Measurements from ENCODE around the gene UVRAG. TPM values are rescaled to one million over a fixed set of nuclear protein-coding genes. Genes with fewer than 3 reads are reported as not detected.
"Not testable (repeated sequence)": the region's sequence is repeated elsewhere in the genome, so short reads cannot be mapped to it uniquely, and the experiment has no call there.

Gene UVRAG
- polyA plus RNA-seq, 3 donors: 15.6 to 17.3 (median 16.7) TPM

DNA sequence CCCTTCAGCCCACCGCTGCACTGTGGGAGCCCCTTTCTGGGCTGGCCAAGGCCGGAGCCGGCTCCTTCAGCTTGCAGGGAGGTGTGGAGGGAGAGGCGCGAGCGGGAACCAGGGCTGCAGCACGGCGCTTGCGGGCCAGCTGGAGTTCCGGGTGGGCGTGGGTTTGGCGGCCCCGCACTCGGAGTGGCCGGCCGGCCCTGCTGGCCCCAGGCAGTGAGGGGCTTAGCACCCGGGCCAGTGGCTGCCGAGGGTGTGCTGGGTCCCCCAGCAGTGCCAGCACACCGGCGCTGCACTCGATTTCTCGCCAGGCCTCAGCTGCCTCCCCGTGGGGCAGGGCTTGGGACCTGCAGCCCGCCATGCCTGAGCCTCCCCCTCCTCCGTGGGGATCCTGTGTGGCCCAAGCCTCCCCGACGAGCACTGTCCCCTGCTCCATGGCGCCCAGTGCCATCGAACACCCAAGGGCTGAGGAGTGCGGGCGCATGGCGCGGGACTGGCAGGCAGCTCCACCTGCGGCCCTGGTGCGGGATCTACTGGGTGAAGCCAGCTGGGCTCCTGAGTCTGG lies 245.5 kb downstream of the UVRAG start:
- not testable (repeated sequence) for DNase-seq

DNA sequence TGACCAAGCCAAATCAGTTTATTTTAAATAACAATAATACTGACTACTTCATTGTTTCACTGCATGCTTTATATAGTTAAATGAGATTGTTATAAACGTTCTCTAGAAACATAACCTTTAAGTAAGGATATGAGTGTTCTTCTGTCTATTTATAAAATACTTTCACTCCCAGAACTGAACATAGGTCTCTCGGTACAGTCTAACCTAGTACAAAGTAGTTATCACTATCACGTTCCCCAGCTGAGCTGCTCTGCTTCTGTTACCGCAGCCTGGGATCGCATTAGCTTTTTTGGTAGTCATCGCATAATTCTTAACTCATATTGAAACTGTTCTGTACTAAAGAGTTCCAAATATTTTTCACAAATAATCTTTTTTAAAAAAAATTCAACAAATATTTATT lies 247.7 kb downstream of the UVRAG start:
- DNase-seq: no peak

DNA sequence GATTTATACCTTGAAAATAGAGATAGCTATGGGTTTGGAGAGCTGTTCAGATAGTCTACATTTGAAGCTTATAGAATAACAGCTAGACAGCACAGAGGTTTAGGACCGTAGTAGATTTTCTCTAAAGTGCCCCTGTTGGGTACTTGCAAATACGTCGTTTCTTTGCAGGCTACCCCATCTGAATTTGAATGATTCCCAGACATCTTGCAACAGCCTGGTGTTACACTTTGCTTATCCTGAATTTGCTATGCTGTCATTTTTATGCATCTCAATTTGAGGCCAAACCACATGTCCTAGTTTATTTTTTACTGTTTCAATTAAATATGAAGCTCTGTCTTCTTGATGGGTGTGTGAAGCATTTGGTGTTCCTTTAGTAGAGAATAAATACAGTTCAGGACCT lies 249.2 kb downstream of the UVRAG start:
- no peak for DNase-seq

DNA sequence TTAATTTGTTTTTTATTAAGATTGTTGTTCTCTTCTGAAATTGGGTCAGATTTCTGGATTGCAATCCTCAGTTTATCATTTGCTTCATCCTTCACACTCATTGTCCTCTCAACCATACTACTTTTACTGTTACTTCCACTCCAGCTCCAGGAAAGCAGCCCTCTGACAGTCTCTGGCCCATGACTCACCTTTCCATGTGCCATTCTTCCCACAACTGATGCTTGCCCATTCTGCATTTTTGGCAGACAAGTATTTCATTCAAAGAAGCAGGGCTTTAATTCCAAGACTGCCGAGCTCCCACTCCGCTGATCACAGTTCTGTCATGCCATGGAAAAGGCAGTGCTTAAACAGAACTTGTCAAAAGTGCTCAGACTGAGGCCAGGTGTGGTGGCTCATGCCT lies 252.1 kb downstream of the UVRAG start:
- DNase-seq: no peak

DNA sequence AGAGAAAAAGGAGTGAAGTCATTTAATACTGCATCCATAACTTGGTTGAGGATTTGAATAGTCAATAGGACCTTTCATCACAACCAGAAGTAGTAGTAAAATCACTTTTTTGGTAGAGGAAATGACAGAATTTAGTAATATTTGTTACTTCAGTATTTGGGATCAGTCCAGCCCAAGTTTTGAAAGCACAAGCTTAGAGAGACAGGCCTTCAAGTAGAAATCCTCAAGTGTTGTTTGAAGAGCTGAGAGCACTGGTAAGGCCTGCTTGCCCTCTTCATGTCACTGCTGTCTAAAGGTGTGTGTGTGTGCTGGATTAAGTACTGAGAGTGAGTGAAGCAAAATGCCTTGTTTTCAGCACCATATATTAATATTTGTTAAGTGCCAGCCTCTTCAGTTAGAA lies 254.0 kb downstream of the UVRAG start:
- no peak for DNase-seq

DNA sequence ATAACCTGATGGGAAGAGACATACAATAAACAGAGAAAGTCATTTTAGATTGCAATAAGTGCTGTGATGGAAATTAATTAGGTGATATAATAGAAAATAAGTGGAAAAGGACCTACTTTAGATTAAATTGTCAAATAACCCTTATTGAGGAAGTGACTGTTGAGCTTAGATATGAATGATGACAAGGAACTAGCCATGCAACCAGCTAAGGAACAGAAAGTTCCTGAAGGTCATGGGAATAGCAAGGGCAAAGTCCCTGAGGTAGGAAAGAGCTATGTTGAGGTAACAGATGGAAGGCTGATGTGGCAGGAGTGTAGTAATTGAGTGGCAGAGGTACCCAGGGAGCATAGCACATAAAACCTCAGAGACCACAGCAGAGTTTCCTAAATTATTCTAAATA lies 256.1 kb downstream of the UVRAG start:
- DNase-seq: no peak

DNA sequence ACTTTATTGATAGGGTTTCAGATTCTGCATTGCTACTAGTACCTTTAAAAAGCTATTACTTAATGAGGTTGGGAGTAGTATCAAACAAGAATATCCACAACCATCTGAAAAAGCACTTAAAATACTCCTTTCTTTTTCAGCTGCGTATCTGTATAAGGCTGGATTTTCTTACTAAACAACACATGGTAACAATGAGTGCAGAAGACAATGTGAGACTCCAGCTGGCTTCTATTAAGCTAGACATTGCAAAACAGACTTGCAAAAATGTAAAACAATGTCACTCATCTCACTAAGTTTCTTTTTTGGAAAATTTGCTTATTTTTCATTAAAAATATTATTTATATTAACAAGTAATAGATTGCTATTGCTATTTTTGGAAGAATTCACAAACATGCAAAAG lies 258.7 kb downstream of the UVRAG start:
- peak; percentile 26 for DNase-seq

DNA sequence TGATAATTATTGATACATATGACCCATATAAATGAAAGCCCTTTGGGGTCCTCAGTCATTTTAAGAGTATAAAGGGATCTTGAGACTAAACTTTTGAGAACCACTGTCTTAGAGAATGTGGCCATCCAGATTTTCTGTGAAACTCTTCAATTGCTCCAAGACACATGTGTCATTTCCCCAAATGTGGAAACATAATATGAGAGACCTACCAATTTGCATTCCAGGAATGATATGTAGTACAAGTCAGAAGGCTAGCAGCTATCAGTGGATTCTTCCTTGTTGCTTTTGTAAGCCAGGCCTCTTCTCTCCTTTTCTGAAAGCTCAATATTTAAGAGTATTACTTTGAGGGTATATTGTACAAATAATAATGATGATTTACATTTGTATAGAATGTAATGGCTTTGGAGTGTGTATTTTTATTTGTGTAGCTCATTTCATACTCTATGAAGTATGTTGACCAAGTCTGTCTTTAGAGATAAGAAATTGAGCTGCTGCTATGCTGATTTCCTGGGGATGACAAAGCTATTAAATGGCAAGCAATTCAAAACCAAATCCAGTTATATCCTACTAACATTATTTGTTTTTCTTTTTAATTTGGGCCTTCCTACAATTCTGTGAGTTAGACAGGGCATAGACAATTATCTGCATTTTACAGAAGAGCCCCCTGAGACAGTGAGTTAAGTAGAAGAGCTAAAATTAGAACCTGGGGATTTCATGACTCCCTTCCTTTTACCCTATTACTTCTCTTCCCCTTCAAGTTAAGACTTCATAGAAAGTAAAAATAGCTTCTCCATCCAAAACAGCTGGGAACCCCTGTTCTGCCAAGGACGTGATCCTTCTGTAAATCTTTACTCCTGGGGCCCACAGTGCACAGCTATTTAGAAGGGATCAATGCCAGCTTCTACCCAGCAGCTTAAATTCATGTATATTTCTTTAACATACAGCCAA lies 259.4 kb downstream of the UVRAG start:
- no peak for DNase-seq

DNA sequence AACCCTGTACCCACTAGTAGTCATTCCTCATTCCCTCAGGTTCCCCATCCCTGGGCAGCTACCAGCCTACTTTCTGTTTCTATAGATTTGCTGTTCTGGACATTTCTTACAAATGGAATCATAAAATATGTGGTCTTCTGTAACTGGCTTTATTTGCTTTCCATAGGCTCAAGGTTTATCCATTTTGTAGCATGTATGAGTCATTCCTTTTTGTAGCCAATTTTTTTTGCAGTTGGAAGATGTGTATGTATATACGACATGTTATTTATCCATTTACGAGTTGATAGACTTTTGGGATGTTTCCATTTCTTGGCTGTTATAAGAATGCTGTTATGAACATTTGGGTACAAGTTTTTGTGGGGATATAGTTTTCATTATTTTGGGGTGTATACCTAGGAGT lies 260.7 kb downstream of the UVRAG start:
- DNase-seq: no peak

DNA sequence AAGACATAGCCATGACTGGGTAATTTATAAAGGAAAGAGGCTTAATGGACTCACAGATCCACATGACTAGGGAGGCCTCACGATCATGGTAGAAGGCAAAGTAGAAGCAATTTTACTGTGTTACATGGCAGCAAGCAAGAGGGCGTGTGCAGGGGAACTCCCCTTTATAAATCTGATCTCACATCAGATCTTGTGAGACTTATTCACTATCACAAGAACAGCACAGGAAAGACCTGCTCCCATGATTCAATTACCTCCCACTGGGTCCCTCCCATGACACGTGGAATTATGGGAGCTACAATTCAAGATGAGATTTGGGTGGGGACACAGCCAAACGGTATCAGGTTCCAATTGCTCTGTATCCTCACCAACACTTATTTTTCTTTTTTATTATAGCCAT lies 261.2 kb downstream of the UVRAG start:
- not testable (repeated sequence) for DNase-seq

DNA sequence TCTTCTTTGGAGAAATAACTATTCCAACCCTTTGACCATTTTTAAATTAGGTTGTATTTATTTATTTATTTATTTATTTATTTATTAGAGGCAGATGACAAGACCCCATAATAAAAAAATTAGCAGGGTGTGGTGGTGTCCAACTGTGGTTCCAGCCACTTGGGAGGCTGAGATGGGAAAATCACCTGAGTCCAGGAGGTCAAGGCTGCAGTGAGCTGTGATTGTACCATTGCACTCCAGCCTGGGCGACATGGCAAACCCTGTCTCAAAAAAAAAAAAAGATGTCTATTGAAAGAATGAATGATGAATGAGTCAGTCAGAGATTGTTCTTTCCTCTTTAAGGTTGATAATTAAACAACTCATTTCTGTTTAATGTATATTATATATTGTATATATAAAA lies 261.7 kb downstream of the UVRAG start:
- no peak for DNase-seq

DNA sequence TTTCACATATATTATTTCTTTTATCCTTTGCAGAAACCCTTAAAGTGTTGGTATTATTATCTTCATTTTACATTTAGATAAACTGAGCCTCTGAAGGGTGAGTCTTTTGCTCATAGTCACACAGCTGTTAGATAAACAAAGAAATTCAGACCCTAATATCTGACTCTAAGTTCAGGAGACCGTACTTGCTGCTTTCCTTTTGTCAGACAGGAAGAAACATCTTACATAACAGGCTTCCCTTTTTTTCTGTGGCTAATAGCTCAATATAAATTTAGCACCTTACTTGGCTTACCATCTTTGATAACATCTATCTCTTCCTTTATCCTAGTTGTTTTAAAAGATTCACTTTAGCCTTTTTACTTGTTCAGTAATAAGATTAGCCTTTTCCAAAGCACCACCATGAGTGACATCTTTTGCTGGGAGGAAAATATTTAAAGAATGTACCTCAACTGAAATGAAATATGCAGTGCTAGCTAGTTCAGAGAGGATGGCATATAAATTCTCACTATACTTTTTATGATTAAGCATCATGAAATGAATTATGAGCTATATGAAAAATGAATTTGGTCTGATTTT lies 262.7 kb downstream of the UVRAG start:
- DNase-seq: no peak

DNA sequence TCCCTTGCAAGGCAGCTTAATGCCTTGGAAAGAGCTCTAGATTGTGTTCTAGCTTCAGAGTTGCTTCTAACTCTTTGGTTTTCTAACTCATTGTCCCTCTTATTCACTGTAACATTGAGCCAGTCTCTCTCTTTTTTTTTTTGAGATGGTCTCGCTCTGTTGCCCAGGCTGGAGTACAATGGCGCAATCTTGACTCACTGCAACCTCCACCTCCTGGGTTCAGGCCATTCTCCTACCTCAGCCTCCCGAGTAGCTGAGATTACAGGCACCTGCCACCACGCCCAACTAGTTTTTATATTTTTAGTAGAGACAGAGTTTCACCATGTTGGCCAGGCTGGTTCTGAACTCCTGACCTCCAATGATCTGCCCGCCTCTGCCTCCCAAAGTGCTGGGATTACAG lies 266.1 kb downstream of the UVRAG start:
- DNase-seq: not testable (repeated sequence)

DNA sequence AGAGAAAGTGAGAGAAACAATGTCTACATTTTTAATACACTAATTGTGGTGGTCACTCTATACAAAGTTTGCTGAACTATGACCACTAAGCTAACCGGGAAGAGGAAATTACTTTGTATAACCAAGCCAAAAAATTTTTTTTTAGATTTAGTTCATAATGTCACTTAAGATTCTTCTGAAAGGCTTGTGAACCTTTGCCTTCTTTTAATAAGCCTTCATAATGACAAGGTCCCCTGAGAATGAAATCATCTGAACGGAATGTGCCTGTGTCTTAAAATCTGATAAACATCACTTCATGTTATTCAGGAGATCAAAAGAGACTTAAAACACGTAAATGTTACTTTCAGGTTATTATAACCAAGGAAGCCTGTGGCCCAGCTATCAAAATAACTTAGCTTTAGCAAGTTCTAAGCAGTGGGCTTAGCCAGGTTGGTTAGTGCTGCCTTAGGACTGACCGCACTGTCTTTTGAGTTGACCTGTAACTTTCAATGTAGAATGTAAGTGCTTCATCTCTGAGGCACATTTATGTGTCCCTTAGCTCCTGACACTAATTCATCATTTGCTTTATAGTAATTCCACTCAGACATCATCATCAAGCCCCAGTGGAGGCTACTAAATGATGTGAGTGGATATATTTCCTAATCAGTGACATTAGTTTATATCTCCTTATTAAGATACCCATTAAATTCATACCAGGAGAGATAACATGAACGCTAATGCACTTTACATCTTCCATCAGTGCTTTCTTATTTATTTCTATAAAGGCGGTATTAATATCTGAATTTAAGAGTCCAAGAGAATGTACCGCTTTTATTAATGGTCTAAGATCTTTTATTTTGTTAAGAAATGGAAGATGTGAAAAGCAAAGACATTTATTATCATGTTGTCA lies 268.8 kb downstream of the UVRAG start:
- DNase-seq: peak; percentile 5

DNA sequence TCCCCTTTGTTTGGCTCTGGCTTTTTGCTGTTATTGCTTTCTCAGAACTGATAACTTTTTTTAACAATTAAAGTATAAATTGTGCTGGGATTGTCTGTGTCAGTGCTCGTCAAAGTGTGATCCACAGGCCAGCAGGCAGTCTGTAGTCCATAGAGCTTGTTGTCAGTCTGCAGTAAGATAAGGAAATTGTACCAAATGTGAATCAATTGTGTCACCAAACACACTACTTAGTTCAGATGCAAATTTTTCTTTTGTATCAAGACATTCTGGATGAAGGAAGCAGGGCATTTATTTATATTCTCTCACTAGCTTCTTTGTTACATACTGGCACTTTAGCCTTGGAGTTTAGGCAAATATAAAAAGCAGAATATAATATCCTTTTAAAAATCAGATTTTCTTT lies 270.3 kb downstream of the UVRAG start:
- DNase-seq: no peak

DNA sequence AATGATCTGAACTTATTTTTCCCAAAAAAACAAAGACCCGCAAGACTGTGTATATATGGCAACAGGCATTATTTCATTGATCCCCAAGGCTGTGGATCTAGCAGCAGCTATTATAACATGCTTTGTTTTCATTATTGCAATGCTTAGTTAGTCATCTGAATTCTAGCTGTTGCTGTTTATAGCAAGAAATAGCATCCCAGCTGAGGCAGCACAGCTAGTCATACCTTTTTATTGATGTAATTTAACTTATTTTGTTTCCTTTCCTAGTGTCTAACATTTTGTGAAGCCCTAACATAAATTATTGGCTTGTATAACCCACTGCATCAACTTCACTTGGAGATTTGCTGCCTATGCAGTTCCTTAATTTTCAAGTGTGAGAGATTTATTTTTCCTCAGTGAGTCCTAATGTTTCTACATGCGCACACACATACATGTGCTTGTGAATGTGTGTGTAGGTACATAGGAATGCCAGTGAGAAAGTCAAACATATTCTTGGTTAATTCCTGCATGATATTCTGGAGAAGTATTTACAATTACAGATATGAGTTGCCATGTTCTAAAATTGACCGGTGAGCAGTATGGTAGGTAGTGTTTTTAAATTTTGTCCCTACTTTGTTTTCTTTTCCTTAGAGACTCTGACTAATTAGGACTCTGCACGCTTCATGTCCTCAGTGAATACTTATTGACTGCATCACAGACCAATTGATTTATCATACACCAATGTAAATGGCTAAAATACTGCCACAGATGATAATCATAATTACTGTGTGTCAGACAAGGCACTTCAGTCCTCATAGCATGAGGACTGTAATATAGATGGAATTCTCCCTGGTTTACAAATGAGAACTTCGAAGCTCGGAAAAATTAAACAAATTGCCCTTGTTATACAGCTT lies 272.0 kb downstream of the UVRAG start:
- DNase-seq: no peak

DNA sequence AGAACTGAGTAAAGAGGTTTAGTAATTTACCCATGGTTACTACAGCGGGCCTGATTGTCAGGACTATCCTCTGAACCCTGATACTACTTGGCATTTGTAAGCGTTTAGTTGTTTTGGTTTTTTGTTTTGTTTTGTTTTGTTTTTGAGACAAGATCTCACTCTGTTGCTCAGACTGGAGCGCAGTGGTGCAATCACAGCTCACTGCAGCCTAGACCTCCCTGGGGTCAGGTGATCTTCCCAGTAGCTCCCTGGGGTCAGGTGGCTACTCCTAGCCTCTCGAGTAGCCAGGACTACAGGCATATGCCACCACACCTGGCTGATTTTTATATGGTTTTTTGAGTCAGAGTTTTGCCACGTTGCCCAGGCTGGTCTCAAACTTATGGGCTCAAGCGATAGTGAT lies 272.7 kb downstream of the UVRAG start:
- DNase-seq: no peak

DNA sequence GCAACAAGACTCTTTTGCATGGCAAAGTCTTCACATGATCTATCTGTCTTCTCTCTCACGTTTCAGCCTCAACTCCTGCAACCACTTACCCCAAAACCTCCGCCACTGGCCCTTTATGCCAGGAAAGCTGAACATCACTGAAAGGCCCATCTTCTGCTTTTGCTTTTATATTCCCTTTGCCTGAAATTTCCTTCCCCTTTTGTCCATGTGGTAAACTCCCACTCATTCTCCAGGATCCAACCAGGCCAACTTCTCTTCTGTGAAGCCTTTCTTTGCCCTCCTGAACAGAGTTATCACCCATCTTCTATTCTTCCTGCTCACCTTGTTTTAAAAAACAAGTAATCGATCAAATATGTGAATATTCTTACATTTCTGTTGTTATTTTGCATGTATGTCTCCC lies 273.5 kb downstream of the UVRAG start:
- no peak for DNase-seq

DNA sequence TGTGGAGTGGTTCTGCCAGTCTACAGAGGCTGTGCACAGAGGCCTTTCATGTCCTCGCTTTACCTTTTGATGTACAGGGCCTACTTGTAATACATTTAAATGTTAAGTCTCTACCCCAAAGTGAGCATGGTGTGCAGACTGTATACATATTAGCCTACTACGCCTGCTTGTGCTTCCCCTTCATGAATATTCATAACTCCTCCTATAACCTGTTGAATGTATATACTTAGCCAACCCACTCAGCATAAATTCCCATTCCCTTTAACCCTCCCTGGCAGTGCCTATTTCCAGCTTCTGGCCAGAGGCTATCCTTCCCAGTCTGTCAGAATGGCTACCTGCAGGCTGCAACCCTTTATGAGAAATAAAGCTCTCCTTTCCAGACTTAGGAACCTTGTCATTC lies 275.2 kb downstream of the UVRAG start:
- no peak for DNase-seq

DNA sequence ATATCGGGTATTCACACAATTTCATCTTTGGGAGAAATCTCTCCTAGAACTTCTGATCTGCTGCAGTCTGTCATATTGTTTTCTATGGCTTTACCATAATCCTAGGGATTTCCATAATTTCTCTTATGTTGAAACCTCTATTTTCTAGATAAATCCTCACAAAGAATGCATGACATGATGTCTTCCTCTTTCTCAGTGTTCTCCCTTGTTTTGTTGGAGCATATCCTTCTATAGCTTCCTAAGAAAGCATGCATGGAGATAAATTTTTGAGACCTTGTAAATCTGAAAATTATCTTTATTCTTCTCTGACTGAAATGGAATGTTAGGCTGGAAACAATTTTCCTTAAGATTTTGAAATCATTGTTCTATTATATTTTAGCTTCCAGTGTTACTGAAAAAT lies 275.8 kb downstream of the UVRAG start:
- no peak for DNase-seq

DNA sequence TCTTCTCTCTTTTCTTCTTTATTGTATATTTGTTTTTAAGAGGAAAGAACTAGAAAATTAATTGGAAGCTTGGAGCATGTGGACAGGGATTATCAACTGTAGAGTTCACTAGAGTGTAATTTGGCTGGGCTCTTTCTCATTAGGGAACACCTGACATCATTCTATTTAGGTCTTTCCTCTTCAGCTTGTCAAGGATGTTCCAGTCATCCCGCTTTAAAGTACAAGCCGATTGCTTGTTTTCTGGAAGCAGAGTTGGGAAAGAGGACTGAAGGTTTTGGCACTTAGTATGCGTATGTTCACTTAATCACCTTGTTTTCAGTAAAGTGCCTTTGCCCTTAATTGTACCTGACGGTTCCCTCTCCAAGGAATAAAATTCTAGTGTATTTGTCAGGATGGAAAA lies 279.7 kb downstream of the UVRAG start:
- no peak for DNase-seq
